ENCODE measurements around the gene SNX21.
"Not testable (repeated sequence)": the region's sequence is repeated elsewhere in the genome, so short reads cannot be mapped to it uniquely, and the experiment has no call there.

SNX21 gene

GRCh38 chr20:45851501-45851900 lies 17.9 kb downstream of the SNX21 start:
- DNase-seq: no peak

GRCh38 chr20:45852326-45852725 lies 18.7 kb downstream of the SNX21 start:
- DNase-seq: no peak

DNA sequence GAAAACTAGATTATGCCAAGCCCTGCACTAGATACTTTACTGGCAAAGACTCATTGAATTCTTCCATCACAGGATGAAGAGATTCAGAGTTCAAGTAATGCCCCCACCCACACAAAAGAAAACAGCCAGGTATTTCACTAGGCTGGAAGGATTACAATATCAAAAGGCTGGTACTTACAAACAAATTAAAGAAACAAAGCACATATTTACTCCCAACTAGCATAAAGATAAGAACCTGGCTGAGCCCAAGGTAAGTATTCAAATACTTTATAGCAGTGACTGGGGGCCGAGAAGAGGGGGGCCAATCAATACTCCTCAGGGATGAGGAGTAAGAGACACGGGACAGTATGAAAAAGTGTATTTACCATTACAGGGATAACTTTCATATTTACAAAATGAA lies 19.9 kb downstream of the SNX21 start:
- DNase-seq: no peak

GRCh38 chr20:45857114-45857881 lies 23.7 kb downstream of the SNX21 start, which contains the start of the genes ACOT8 and ZSWIM3:
Gene ACOT8 (minus strand): TSS chr20:45857392. CDS start chr20:45857315, 77 bp downstream.
Gene ZSWIM3 (plus strand): TSS chr20:45857614. CDS start chr20:45857826, 212 bp downstream.
- DNase-seq: peak; percentile 96

DNA sequence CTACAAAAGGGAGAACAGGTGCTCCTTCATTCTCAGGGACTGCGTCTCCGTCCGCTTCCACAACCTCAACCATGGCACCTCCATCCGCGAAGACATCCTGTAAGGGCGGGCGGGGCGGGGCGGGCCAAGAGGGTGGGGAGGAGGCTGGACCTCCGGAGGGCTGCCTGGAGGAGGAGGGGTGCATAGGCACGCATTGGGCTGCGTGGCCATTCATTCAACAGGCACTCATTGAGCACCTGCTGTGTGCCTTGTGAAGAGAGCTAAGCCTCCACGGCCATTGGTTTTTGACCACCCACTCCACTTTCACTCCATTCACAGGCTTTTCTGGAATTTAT lies 24.2 kb downstream of the SNX21 start:
- no peak for DNase-seq

GRCh38 chr20:45859916-45860315 lies 26.3 kb downstream of the SNX21 start:
- DNase-seq: no peak

GRCh38 chr20:45860560-45861220 lies 27.1 kb downstream of the SNX21 start:
- DNase-seq: no peak

DNA sequence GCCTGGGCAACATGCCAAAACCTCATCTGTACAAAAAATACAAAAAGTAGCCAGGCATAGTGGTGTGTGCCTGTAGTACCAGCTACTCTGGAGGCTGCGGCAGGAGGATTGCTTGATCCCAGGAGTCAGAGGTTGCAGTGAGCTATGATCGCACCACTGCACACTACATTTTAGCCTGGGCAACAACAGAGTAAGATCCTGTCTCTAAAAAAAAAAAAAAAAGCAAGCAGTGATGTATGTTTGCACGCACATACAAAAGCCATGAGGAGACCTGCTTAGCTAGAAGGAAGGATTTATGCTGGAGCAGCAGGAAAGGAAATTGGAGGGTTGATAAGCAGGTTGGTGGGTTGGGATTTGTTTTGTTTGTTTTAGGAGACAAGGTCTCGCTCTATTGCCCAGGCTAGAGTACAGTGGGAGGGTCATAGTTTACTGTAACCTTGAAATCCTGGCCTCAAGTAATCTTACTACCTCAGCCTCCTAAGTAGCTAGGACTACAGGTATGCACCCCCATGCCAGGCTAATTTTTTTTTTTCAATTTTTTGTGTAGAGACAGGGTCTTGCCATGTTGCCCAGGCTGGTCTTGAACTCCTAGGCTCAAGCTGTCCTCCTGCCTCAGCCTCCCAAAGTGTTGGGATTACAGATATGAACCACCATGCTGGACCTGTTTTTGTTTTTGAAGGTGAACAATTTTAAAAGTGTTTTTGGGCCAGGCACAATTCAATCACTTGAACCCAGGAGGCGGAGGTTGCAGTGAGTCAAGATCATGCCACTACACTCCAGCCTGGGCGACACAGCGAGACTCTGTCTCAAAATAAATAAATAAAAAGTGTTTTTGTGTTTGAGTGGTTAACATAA lies 27.8 kb downstream of the SNX21 start:
- no peak for DNase-seq

GRCh38 chr20:45863543-45864470 lies 30.2 kb downstream of the SNX21 start:
- no peak for DNase-seq

DNA sequence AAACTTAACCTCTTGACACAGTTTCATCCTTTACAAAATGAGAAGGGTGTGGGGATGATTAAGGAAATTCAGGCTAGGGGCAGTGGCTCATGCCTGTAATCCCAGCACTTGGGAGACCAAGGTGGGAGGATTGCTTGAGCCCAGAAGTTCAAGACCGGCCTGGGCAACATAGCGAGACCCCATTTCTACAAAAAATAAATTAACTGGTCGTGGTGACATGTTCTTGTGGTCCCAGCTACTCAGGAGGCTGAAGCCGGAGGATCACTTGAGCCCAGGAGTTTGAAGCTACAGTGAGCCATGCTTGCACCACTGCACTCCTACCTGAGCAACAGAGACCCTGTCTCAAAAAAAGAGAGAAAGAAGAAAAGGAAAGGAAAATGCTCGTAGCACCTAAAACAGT lies 32.9 kb downstream of the SNX21 start:
- no peak for DNase-seq

GRCh38 chr20:45867136-45867818 lies 33.7 kb downstream of the SNX21 start:
- DNase-seq: no peak

GRCh38 chr20:45867819-45868176 lies 34.2 kb downstream of the SNX21 start:
- DNase-seq: no peak

- DNase-seq: no peak
These were observed 39.0 kb downstream of the SNX21 start for GRCh38 chr20:45872626-45873025.

DNA sequence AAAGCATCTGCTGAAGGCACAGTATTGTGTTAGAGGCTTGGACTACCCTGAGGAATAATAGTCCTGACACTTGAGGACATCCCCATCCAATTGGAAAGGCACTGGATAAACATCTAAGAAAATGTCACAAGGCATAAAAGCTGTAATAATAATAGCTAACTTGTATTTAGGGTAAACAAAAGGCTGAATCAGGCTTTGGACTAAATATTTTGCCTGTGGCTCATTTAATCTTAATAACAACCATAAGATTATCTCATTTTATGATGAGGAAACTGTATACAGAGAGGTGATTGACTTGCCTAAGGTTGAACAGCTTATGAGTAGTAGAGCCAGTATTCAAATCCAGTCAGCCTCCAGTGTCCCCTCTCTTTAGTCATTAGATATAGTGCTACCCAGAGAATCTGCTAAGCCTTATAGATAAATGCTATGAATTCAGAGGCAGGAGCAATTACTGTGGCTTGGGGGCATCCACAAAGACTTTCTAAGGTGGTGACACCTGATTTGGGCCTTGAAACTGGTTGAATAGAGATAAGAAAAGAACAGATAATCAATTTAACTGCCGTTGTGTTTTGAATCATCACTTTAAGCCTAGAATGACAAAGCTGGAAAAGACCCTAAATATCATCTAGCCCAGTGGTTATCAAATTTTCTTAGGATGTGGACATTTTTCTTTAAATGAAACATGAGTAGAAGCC lies 40.0 kb downstream of the SNX21 start:
- no peak for DNase-seq

DNA sequence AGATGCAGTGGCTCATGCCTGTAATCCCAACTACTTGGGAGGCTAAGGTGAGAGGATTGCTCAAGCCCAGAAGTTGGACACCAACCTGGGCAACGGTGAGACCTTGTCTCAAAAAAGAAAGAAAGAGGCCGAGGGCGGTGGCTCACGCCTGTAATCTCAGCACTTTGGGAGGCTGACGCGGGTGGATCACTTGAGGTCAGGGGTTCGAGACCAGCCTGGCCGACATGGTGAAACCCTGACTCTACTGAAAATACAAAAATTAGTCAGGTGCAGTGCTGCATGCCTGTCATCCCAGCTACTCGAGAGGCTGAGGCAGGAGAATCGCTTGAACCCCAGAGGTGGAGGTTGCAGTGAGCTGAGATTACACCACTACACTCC lies 40.5 kb downstream of the SNX21 start:
- DNase-seq: not testable (repeated sequence)

DNA sequence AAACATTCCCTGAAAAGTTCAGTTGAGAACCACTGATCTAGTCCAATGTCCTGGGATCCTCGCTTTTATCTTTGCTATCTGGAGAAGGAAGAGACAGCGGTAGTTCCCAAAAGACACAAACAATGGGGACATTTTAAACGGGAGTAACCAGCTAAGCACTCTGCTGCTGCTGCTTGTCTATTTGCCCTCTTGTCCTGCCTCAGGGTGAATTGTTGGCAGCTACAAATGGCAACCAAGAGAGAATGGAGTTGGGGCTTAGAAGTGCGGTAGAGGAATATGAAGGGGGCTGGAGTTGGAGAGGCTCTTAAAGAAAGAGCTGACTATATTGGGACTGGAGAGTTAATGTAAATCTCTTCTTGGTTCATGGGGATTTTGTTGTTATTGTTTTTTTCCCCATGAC lies 41.0 kb downstream of the SNX21 start:
- DNase-seq: no peak

DNA sequence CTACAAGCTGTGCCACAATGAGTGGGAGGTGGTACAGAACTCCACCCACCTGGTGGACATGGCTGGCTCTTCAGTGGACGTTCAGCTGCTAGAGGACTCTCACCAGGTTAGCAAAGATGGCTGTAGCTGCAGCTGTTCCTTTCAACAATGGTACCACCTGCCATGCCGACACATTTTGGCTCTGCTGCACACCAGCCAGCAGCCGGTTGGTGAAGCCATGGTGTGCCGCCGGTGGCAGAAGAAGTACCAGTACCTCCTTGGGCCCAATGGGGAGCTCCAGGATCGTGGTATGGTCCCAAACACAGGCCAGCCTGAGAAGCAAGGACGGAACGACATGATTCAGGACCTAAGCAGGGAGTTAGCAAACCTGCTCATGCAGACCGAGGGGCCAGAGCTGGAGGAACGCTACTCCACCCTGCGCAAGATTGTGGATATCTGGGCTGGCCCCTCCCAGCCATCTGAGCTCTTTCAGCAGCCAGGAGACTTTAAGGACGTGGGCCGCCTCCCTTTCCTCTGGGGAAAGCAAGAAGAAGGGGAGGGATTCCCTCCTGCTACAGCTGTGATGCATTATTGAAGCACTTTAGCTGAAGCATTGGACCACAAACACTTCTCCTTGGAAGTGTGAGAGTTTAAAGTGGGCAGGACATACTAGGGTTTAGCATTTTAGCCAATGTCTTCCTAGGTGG lies 44.6 kb downstream of the SNX21 start:
- no peak for DNase-seq

GRCh38 chr20:45880988-45881788 lies 47.6 kb downstream of the SNX21 start, which contains the start of gene ZSWIM1:
Gene ZSWIM1 (plus strand): TSS chr20:45881227. CDS start chr20:45882593, 1,366 bp downstream.
- DNase-seq: peak; percentile 89

- no peak for DNase-seq
These were observed 49.0 kb downstream of the SNX21 start for GRCh38 chr20:45882469-45883099.

Measured in NCI-H524 treated with DMSO at 0.1 percent for 48 hours (cell line).